Spleen (tissue), 11 donors: ENCODE data around the gene AKR1C3. TPM values are rescaled to one million over a fixed set of nuclear protein-coding genes. Genes with fewer than 3 reads are reported as not detected.

ENCODE experiments used
- DNase-seq: peaks from one replicate; pipeline ENCODE4 v3.0.0-alpha.2; 2020
- H3K27ac ChIP-seq, 8 donors: fragments of 200-600 bp; sonication (generic) in 7 of 8; 1 replicate in 4 of 8; 2 replicates in 4 of 8; pipeline versions ENCODE4 v1.5.0 to v1.8.0; 2016 to 2021; ENCODE audit warnings: inconsistent platforms in 4 of 8, mild to moderate bottlenecking in 4 of 8, moderate library complexity in 1 of 8
- H3K27me3 ChIP-seq, 7 donors: fragments of 200-600 bp; sonication (generic) in 6 of 7; replicated peaks in 1 of 7; 1 replicate in 4 of 7; 2 replicates in 3 of 7; pipeline versions ENCODE4 v1.5.0 to v1.8.0; 2016 to 2021; ENCODE audit warnings: inconsistent platforms in 3 of 7, mild to moderate bottlenecking in 1 of 7
- H3K36me3 ChIP-seq, 6 donors: fragments of 200-600 bp; sonication (generic) in 5 of 6; 1 replicate in 4 of 6; 2 replicates in 2 of 6; pipeline versions ENCODE4 v1.5.0 to v1.8.0; 2016 to 2021; ENCODE audit warnings: inconsistent platforms in 2 of 6
- H3K4me1 ChIP-seq, 6 donors: fragments of 200-600 bp; sonication (generic) in 5 of 6; 1 replicate in 3 of 6; 2 replicates in 3 of 6; pipeline versions ENCODE4 v1.5.0 to v1.8.0; 2016 to 2021; ENCODE audit warnings: inconsistent platforms in 3 of 6
- H3K4me3 ChIP-seq, 8 donors: fragments of 200-600 bp; sonication (generic) in 7 of 8; 1 replicate in 4 of 8; 2 replicates in 4 of 8; pipeline versions ENCODE4 v1.5.0 to v1.8.0; 2016 to 2021; ENCODE audit warnings: inconsistent platforms in 4 of 8, mild to moderate bottlenecking in 4 of 8, moderate library complexity in 2 of 8
- H3K9me3 ChIP-seq, 8 donors: fragments of 200-600 bp; sonication (generic) in 7 of 8; 1 replicate in 4 of 8; 2 replicates in 4 of 8; pipeline versions ENCODE4 v1.5.0 to v1.8.0; 2016 to 2021; ENCODE audit warnings: inconsistent platforms in 4 of 8
- POLR2A ChIP-seq, 3 donors: fragments of 450-650 bp; IDR thresholded peaks; one replicate each; pipeline ENCODE4 v1.5.1; 2017; ENCODE audit warnings: antibody characterized with exemption in 3 of 3, mild to moderate bottlenecking in 1 of 3
- POLR2AphosphoS5 ChIP-seq, 3 donors: sonication (generic); formaldehyde crosslinking; IDR thresholded peaks; one replicate each; pipeline ENCODE4 v1.5.1; 2017; ENCODE audit warnings: antibody characterized with exemption in 3 of 3
- WGBS, 5 donors: extraction: QIAGEN DNeasy Blood & Tissue Kit in 3 of 5; methylation state at CpG; one replicate each; pipeline versions ENCODE4 v1.1.5 to v1.1.7; 2013 to 2018; 5-methylcytosine and 5-hydroxymethylcytosine counted together
- intact Hi-C: fragments of 100-400 bp; cut with DNase I; formaldehyde crosslinking; loops from one replicate; pipeline ENCODE4 v1.15.0; 2023; ENCODE audit warnings: low total_unique reads
- polyA plus RNA-seq, 3 donors: library from polyadenylated mRNA; stranded (reverse); fragments of 200-250 nt; gene quantifications; one replicate each; pipeline ENCODE4 v1.2.1, GENCODE V29; 2013
- total RNA-seq, 7 donors: library from RNA; depleted of rRNA in 3 of 7; stranded (reverse); fragments of >200 nt in 3 of 7; fragmentation: NEBNext Ultra II Directional in 4 of 7; extraction: Animal tissue kit (Norgen Biotek cat#: 25700) in 4 of 7; gene quantifications; one replicate each; pipeline versions ENCODE4 v1.1.0 to v1.2.1, GENCODE V29; 2016 to 2021
- TF ChIP-seq, protein P1 (sequence below), 11 experiments: fragments of 200-600 bp in 7 of 11; fragments of 450-650 bp in 4 of 11; sonication (generic) in 4 of 11; IDR thresholded peaks in 8 of 11; conservative IDR thresholded peaks in 3 of 11; 1 replicate in 7 of 11; 2 replicates in 4 of 11; pipeline versions ENCODE4 v1.4.0 to v1.8.0; 2016 to 2021; ENCODE audit warnings: antibody characterized with exemption in 11 of 11, inconsistent platforms in 4 of 11, mild to moderate bottlenecking in 1 of 11
- donor health status: healthy with polysubstance abuse.
- donor health status: DM: no; HTN: no; CAD: no; lungs with moderate emphysema.
- donor health status: DM: no; HTN: no; CAD: no.
- donor health status: Bipolar disorder and iron deficiency.
- donor health status: healthy.
- donor health status: DM: no; HTN: no; CAD: no.
- donor health status: DM: yes; HTN: yes; CAD: no.

AKR1C3 gene
- total and polyA plus RNA-seq, 10 donors, result 0.85 to 5.7 (median 2.8) TPM

DNA sequence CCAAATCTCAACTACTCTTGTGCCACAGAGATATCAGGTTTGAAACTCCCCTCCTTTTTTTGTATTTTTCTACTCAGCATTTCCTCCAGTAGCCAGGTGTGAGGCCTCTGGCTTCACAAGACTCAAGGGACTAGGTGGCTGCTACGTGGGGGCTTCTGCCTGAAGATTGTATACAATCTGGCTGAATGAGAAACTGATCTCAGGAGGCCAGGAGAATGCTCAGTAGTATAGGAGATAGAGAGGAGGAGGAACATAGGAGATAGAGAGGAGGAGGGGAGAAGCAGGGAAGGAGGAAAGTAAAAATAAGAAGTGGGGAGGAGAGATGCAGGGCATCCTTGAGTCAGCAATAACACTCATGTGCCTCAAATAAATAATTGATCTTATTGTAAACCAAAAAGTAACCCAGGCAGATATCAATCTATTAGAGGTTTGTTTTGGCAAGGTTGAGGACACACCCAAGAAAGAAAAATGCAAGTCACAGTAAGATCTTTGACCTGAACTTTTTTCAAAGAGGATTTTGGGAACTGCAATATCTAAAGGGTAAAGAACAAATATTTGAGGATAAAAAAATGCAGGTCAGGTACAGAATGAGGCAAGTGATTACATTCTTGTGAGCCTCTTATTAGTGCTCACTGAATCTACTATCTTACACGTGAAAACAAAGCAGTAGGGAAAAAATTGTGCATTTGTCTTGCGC, 53.9 kb downstream of the AKR1C3 start:
- no peak overlapping the region for H3K27ac ChIP-seq
- no peak for DNase-seq
- no peaks in the 10 kb centered on the region for H3K36me3 ChIP-seq
- intact Hi-C loops, result no loop called here
- no peak overlapping the region for H3K4me3 ChIP-seq
- H3K27me3 ChIP-seq, result no peaks in the 10 kb centered on the region
- peaks cover 0 to 35% (median 11%) of the 10 kb centered on the region in 8 donors for H3K9me3 ChIP-seq
- WGBS, 5 donors, result 51 to 73% (median 67%) methylated on average over 3 of the region's 3 CpGs
- no peaks in the 10 kb centered on the region for H3K4me1 ChIP-seq
- no peak for TF ChIP-seq POLR2A (IDR thresholded peaks at IDR 0.05)
- TF ChIP-seq POLR2AphosphoS5 (IDR thresholded peaks at IDR 0.05), result no peak
- TF ChIP-seq, protein P1, sequence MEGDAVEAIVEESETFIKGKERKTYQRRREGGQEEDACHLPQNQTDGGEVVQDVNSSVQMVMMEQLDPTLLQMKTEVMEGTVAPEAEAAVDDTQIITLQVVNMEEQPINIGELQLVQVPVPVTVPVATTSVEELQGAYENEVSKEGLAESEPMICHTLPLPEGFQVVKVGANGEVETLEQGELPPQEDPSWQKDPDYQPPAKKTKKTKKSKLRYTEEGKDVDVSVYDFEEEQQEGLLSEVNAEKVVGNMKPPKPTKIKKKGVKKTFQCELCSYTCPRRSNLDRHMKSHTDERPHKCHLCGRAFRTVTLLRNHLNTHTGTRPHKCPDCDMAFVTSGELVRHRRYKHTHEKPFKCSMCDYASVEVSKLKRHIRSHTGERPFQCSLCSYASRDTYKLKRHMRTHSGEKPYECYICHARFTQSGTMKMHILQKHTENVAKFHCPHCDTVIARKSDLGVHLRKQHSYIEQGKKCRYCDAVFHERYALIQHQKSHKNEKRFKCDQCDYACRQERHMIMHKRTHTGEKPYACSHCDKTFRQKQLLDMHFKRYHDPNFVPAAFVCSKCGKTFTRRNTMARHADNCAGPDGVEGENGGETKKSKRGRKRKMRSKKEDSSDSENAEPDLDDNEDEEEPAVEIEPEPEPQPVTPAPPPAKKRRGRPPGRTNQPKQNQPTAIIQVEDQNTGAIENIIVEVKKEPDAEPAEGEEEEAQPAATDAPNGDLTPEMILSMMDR (IDR thresholded peaks at IDR 0.05 in 8 of 11, conservative IDR thresholded peaks at IDR 0.05 in 3 of 11), result no peak

GRCh38 chr10:5148678-5149032, 54.4 kb downstream of the AKR1C3 start:
- no peak overlapping the region for H3K4me3 ChIP-seq
- DNase-seq, result no peak
- intact Hi-C loops, result no loop called here
- H3K9me3 ChIP-seq, result peaks cover 0 to 35% (median 11%) of the 10 kb centered on the region in 8 donors
- H3K4me1 ChIP-seq, result no peaks in the 10 kb centered on the region
- H3K36me3 ChIP-seq, result no peaks in the 10 kb centered on the region
- TF ChIP-seq POLR2AphosphoS5 (IDR thresholded peaks at IDR 0.05) (no peak), POLR2A (IDR thresholded peaks at IDR 0.05) (no peak)
- TF ChIP-seq, protein P1 (IDR thresholded peaks at IDR 0.05 in 8 of 11, conservative IDR thresholded peaks at IDR 0.05 in 3 of 11), result no peak
- WGBS, 5 donors, result 59 to 76% (median 70%) methylated on average over 1 of the region's 1 CpG
- H3K27ac ChIP-seq, result no peak overlapping the region
- H3K27me3 ChIP-seq, result no peaks in the 10 kb centered on the region

DNA sequence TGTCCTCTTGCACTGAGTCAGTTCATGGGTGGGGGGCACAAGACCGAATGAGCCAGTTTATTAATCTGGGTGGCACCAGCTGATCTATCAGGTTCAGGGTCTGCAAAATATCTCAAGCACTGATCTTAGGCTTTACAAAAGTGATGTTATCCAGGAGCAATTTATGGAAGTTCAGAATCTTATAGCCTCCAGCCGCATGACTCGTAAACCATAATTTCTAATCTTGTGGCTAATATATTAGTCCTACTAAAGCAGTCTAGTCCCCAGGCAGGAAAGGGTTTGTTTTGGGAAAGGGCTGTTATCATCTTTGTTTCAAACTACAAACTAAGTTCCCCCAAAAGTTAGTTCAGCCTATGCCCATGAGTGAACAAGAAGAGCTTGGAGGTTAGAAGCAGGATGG, 56.9 kb downstream of the AKR1C3 start:
- 92 to 99% (median 97%) methylated on average over 3 of the region's 3 CpGs for WGBS, 5 donors
- H3K4me1 ChIP-seq, result no peaks in the 10 kb centered on the region
- TF ChIP-seq, protein P1 (IDR thresholded peaks at IDR 0.05 in 8 of 11, conservative IDR thresholded peaks at IDR 0.05 in 3 of 11), result no peak
- TF ChIP-seq POLR2AphosphoS5 (IDR thresholded peaks at IDR 0.05) (no peak), POLR2A (IDR thresholded peaks at IDR 0.05) (no peak)

DNA sequence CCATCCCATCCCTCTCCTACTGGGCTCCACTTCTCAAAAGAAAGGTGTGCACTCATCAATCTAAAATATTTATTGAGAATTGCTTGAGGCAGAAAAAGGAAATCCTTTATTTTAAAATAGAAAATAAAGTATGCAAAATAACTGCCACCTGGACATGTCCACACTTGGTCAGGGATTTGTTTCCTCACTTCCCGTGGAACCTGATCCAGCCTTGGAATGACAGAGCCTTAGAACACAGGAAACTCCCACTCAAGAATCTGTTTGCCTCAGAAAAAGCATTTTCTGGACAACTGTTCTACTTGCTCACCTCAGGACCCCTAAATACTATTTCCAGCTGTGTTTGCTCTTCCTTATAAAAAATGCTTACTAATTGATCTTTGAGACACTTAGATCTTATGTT, 61.7 kb downstream of the AKR1C3 start:
- no peak for DNase-seq

More for the DNA sequence above, 56.9 kb downstream of the AKR1C3 start:
- peaks cover 0 to 35% (median 11%) of the 10 kb centered on the region in 8 donors for H3K9me3 ChIP-seq
- H3K27ac ChIP-seq, result no peak overlapping the region
- no peaks in the 10 kb centered on the region for H3K27me3 ChIP-seq
- intact Hi-C loops, result no loop called here
- no peak for DNase-seq
- no peak overlapping the region for H3K4me3 ChIP-seq
- H3K36me3 ChIP-seq, result no peaks in the 10 kb centered on the region

More for the DNA sequence above, 61.7 kb downstream of the AKR1C3 start:
- no peak overlapping the region for H3K4me3 ChIP-seq
- H3K9me3 ChIP-seq, result peaks cover 0 to 18% (median 2%) of the 10 kb centered on the region in 8 donors
- H3K27ac ChIP-seq, result no peak overlapping the region
- no peaks in the 10 kb centered on the region for H3K4me1 ChIP-seq
- TF ChIP-seq, protein P1 (IDR thresholded peaks at IDR 0.05 in 8 of 11, conservative IDR thresholded peaks at IDR 0.05 in 3 of 11), result no peak
- TF ChIP-seq POLR2A (IDR thresholded peaks at IDR 0.05), result no peak
- TF ChIP-seq POLR2AphosphoS5 (IDR thresholded peaks at IDR 0.05), result no peak
- intact Hi-C loops, result no loop called here
- WGBS, 5 donors, result 22 to 50% (median 42%) methylated on average over 1 of the region's 1 CpG
- no peaks in the 10 kb centered on the region for H3K36me3 ChIP-seq
- no peaks in the 10 kb centered on the region for H3K27me3 ChIP-seq
